Prostate gland (tissue), 2 donors: ENCODE results near the gene RAI14.

Experiments used
- CTCF ChIP-seq, 4 experiments: fragments of 200-600 bp in 2 of 4; fragments of 450-650 bp in 2 of 4; sonication (generic) in 2 of 4; IDR thresholded peaks; 1 replicate in 3 of 4; 2 replicates in 1 of 4; pipeline ENCODE4 v1.5.1; 2016 to 2019; ENCODE audit warnings: antibody characterized with exemption in 4 of 4, mild to moderate bottlenecking in 2 of 4, moderate library complexity in 2 of 4
- POLR2A ChIP-seq: fragments of 450-650 bp; IDR thresholded peaks from one replicate; pipeline ENCODE4 v1.6.1; 2016; ENCODE audit warnings: antibody characterized with exemption, mild to moderate bottlenecking
- POLR2AphosphoS5 ChIP-seq: sonication (generic); formaldehyde crosslinking; IDR thresholded peaks from one replicate; pipeline ENCODE4 v1.6.1; 2017; ENCODE audit warnings: antibody characterized with exemption

DNA sequence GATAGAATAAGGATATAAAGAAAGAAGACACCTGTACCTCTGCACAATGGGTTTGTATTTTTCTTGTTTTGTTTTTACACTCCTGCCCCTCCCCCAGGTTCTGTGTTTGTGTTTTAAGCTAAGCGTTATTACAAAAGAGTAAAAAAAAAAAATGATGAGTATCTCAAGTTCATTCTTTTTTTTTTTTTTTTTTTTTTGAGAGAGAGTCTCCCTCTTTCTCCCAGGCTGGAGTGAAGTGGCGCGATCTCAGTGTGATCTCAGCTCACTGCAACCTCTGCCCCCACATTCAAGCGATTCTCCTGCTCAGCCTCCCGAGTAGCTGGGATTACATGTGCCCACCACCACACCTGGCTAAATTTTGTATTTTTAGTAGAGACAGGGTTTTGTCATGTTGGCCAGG is 29.4 kb upstream of the RAI14 start:
- TF ChIP-seq CTCF (IDR thresholded peaks at IDR 0.05) = no peak
- TF ChIP-seq POLR2A = no peak
- TF ChIP-seq POLR2AphosphoS5 = no peak
